Progenitor cell of endocrine pancreas (in vitro differentiated cells): ENCODE measurements around the gene EVC2. TPM values are rescaled to one million over a fixed set of nuclear protein-coding genes. Genes with fewer than 3 reads are reported as not detected.

ENCODE experiments used
- DNase-seq: peaks from one replicate; pipeline ENCODE4 v3.0.0; 2021; ENCODE audit warnings: low spot score; ENCODE audit not compliant: unreplicated experiment
- H3K27ac Mint-ChIP-seq: 2 replicates; pipeline ENCODE4 v1.8.0; 2021; ENCODE audit warnings: mild to moderate bottlenecking, moderate library complexity, mixed read lengths
- H3K27me3 Mint-ChIP-seq: 2 replicates; pipeline ENCODE4 v1.8.0; 2021; ENCODE audit warnings: mixed read lengths
- H3K36me3 Mint-ChIP-seq: 2 replicates; pipeline ENCODE4 v1.8.0; 2022; ENCODE audit warnings: mixed read lengths; ENCODE audit not compliant: insufficient read depth
- H3K4me1 Mint-ChIP-seq: 2 replicates; pipeline ENCODE4 v1.8.0; 2021; ENCODE audit warnings: low read depth, mixed read lengths
- H3K4me3 Mint-ChIP-seq: 2 replicates; pipeline ENCODE4 v1.8.0; 2021; ENCODE audit warnings: low read depth, mild to moderate bottlenecking, moderate library complexity, mixed read lengths
- H3K9me3 Mint-ChIP-seq: 2 replicates; pipeline ENCODE4 v1.8.0; 2021; ENCODE audit warnings: low read depth, mixed read lengths
- total RNA-seq: library from RNA; stranded (reverse); gene quantifications from 2 replicates; pipeline ENCODE4 v1.2.1, GENCODE V29; 2021
- TF ChIP-seq, protein P1 (sequence below): fragments of 200-600 bp; sonication (generic); IDR thresholded peaks from one replicate; pipeline ENCODE4 v1.5.0; 2021; ENCODE audit warnings: antibody characterized with exemption, mild to moderate bottlenecking; ENCODE audit not compliant: unreplicated experiment

EVC2 gene
- total RNA-seq, 1 donor from 2014 or later: 14.1 TPM

DNA sequence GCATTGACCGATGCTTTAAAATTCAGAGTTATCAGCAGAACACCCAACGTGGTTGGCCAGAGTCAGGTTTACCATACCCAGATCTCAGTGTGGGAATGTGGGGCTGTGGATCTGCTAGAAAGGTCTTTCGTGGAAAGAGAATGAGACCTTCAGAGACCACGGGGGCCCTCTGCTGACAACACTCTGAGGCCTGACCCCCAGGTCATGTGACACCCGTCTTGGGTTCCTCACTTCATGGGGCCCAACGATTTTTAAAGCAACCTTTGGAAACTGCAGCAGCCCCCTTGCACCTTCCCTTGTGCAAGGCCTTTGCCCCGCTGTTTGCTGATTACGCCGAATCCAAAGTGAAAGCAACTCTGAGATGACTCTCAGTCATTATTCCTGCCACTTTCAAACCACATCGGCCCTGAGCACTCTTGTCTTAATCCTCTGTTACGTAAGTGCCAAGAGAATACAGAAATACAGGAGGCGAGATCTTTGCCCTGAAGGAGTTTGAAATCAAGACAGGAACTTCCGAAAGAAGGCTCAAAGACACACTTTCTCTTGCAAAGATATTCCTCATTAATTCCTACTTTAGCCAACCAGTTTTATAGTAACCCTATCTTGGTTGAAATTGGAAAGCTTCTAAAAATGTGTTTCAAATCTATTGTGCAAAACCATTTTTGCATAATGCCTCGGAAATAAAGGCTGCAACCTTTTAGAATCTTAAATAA, 88.3 kb downstream of the EVC2 start:
- H3K9me3 Mint-ChIP-seq: no peaks in the 10 kb centered on the region
- TF ChIP-seq, protein P1, sequence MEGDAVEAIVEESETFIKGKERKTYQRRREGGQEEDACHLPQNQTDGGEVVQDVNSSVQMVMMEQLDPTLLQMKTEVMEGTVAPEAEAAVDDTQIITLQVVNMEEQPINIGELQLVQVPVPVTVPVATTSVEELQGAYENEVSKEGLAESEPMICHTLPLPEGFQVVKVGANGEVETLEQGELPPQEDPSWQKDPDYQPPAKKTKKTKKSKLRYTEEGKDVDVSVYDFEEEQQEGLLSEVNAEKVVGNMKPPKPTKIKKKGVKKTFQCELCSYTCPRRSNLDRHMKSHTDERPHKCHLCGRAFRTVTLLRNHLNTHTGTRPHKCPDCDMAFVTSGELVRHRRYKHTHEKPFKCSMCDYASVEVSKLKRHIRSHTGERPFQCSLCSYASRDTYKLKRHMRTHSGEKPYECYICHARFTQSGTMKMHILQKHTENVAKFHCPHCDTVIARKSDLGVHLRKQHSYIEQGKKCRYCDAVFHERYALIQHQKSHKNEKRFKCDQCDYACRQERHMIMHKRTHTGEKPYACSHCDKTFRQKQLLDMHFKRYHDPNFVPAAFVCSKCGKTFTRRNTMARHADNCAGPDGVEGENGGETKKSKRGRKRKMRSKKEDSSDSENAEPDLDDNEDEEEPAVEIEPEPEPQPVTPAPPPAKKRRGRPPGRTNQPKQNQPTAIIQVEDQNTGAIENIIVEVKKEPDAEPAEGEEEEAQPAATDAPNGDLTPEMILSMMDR: no peak
- DNase-seq: no peak
- peaks cover 51% of the 10 kb centered on the region for H3K36me3 Mint-ChIP-seq
- H3K27me3 Mint-ChIP-seq: no peaks in the 10 kb centered on the region
- no peak overlapping the region for H3K27ac Mint-ChIP-seq
- H3K4me1 Mint-ChIP-seq: peaks cover 11% of the 10 kb centered on the region
- no peak overlapping the region for H3K4me3 Mint-ChIP-seq

DNA sequence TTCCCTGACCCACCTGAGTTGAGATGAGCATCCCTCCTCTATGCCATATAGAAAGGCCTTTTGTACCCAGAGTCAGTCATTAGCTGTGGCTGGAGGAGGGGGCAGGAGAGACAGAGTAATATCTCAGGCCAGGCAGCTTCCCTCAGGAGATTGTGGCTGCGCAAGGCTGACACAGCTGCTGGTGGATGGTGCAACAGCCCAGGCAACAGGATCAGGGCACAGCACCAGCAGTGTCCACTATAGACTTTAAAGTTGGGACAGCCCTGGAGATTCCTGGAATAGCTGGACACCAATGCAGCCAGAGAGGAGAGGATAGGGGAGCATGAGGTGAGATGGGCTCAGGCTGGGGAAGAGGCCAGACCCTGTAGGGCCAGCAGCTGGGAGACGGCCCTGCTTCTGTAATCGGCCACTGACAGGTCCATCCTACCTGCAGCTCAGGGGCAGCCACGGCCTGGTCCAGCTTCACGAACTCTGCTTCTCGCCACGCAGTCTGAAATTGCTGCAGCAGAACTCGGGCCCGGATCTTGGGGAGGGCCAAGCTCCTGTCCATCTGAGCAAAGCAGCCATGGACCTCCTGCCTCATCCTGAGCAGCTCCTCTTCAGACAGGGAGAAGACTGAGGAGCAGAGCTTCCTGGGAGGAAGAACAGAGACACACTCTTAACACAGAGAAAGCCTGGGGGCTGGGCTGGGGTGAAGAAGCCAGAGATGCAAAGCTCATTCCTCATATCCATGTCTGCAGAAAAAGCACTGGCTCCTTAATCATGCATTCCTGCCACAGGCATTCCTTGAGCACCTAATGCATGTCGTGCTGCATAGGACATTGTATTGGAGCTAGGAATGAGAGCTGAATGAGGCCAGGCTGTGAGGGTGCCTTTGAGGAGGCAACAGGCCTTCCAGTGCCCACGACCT, 90.1 kb downstream of the EVC2 start:
- no peak overlapping the region for H3K27ac Mint-ChIP-seq
- H3K27me3 Mint-ChIP-seq: no peaks in the 10 kb centered on the region
- TF ChIP-seq, protein P1: no peak
- H3K36me3 Mint-ChIP-seq: peaks cover 52% of the 10 kb centered on the region
- H3K9me3 Mint-ChIP-seq: no peaks in the 10 kb centered on the region
- H3K4me1 Mint-ChIP-seq: peaks cover 11% of the 10 kb centered on the region
- DNase-seq: no peak
- no peak overlapping the region for H3K4me3 Mint-ChIP-seq

DNA sequence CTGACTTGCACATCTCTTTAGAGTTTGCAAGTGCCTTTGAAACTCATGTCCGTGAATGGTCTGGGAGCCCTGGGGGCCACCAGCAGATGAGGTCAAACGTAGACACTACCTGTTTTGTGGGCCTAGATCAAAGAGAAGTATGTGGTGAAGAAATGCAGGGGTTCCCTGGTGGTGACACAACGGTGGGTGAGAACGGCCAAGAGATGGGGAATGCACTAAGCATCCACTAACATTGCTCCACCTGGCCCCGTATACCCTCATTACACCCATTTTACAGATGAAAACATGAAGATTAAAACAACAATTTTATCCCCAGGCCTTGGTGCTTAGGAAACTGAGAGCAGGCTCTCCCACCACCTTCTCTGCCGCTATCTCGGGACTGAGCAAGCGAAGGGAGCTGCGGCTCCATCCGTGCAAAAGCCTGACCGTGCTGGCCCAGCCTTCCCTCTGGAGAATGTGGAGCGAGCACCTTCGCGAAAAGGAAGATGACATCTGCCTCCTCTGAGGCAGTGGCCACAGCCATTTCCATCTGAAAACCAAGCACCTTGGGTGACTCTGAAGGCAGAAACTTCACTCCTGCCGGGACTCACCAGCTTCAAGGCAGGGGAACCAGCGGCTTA, 91.9 kb downstream of the EVC2 start:
- H3K27ac Mint-ChIP-seq: no peak overlapping the region
- peaks cover 18% of the 10 kb centered on the region for H3K4me1 Mint-ChIP-seq
- no peaks in the 10 kb centered on the region for H3K9me3 Mint-ChIP-seq
- no peak overlapping the region for H3K4me3 Mint-ChIP-seq
- no peaks in the 10 kb centered on the region for H3K27me3 Mint-ChIP-seq
- no peak for DNase-seq
- TF ChIP-seq, protein P1: no peak
- peaks cover 47% of the 10 kb centered on the region for H3K36me3 Mint-ChIP-seq

DNA sequence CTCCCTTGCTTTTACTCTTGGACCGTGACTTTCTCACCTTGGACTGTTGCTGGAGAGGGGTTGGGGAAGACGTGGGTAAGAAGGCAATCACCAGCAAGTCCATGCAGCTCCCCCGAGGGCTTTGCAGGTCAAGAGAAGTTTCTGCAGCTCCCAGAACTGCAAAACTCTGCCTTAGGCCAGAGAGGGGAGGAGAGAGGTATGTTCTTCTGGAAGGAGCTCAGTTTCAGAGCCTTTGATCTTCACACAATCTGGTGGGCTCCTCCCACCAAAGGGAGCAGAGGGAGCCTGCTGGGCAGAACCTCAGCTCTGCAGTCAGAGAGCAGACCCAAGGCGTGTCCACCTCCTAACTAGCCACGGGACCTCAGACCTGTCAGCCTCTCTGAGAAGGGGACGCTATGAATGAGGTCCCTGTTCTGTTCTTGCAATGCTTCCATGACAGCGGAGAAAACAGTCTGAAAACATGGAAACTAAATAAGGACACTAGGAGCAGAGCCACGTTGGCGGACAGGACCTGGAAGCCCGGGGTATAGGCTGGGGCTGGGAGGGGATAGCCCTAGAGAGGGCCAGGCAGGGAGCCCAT, 92.8 kb downstream of the EVC2 start:
- TF ChIP-seq, protein P1: no peak
- Mint-ChIP-seq H3K27ac (no peak overlapping the region), H3K9me3 (no peaks in the 10 kb centered on the region), H3K36me3 (peaks cover 46% of the 10 kb centered on the region), H3K4me1 (peaks cover 11% of the 10 kb centered on the region), H3K4me3 (no peak overlapping the region), H3K27me3 (no peaks in the 10 kb centered on the region)
- no peak for DNase-seq

DNA sequence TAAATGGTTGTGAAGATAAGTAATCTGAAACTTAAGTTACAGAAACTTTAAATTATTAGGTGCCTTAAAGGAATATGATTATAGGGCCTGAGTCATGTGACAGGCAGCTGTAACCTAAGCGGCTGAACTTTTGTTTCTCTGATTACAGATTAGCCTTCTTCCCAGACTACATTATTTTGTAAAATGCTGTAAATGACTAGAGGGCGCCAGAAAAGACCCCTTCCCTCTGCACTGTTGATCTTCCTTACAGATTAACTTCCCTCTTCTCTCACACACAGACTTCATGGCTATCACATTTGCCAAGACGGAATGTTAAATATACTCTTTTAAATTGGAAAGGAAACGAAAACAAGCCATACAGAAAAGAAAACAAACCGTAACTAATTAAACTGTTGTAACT, 96.6 kb downstream of the EVC2 start:
- H3K36me3 Mint-ChIP-seq: peaks cover 34% of the 10 kb centered on the region
- DNase-seq: no peak
- no peak overlapping the region for H3K27ac Mint-ChIP-seq

More for the DNA sequence above, 96.6 kb downstream of the EVC2 start:
- Mint-ChIP-seq H3K27me3 (no peaks in the 10 kb centered on the region), H3K4me3 (no peak overlapping the region), H3K4me1 (peaks cover 9% of the 10 kb centered on the region), H3K9me3 (no peaks in the 10 kb centered on the region)
- TF ChIP-seq, protein P1: no peak
